ENCODE results near the gene MATN1. TPM values are rescaled to one million over a fixed set of nuclear protein-coding genes. Genes with fewer than 3 reads are reported as not detected.

Gene MATN1
- total RNA-seq, 1 experiment from 2014 or later, result 0.12 TPM

DNA sequence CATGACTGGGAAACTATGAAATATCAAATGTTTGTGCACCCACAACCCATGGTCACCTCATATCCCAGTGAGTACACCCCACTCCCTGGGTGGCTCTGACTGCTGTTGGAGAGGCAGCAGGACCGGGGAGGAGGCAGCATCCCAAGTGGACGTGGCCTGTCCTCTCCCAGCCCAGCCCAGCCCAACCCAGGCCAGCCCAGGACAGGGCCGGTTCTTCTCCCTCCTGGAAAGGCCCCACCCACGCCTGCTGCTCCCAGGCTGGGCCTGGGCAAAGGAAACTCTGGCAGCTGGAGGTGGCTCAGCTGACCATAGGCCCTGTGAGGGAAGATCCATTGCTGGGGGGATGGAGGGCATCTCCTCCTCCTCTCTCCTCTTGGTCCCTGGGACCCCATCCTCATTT is 19.1 kb downstream of the MATN1 start:
- ChIA-PET CTCF (no interaction called here), POLR2A (no interaction called here), RAD21 (ENCODE audit: low non-redundant PET in 1 of 2, low total read pairs in 2 of 2, uncharacterized antibody in 2 of 2, unreplicated experiment in 2 of 2) (no interaction called here)
- no peaks in the 10 kb centered on the region for H3K9me3 ChIP-seq (ENCODE audit: control insufficient read depth in 1 of 2, insufficient read depth in 1 of 2, low read depth in 1 of 2, low read length in 2 of 2)
- no peak overlapping the region for H3K4me3 ChIP-seq (replicated peaks in 1 of 2; ENCODE audit: low read depth in 1 of 2, low read length in 2 of 2)
- no peak overlapping the region for H3K27ac ChIP-seq (ENCODE audit: low read depth, low read length)
- intact Hi-C loops (cut with micrococcal nuclease), result loop anchor here (10.0 kb wide), 2 partner anchors 269 to 909 kb away; no protein-coding TSS in a partner anchor
- H3K36me3 ChIP-seq (ENCODE audit: control insufficient read depth in 1 of 2, insufficient read depth in 2 of 2, low read length in 2 of 2), result no peaks in the 10 kb centered on the region
- TF ChIP-seq, protein P1, sequence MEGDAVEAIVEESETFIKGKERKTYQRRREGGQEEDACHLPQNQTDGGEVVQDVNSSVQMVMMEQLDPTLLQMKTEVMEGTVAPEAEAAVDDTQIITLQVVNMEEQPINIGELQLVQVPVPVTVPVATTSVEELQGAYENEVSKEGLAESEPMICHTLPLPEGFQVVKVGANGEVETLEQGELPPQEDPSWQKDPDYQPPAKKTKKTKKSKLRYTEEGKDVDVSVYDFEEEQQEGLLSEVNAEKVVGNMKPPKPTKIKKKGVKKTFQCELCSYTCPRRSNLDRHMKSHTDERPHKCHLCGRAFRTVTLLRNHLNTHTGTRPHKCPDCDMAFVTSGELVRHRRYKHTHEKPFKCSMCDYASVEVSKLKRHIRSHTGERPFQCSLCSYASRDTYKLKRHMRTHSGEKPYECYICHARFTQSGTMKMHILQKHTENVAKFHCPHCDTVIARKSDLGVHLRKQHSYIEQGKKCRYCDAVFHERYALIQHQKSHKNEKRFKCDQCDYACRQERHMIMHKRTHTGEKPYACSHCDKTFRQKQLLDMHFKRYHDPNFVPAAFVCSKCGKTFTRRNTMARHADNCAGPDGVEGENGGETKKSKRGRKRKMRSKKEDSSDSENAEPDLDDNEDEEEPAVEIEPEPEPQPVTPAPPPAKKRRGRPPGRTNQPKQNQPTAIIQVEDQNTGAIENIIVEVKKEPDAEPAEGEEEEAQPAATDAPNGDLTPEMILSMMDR (IDR thresholded peaks at IDR 0.05 in 2 of 3, conservative IDR thresholded peaks at IDR 0.05 in 1 of 3; ENCODE audit: borderline replicate concordance in 1 of 3, insufficient read depth in 1 of 3, low read depth in 2 of 3, low read length in 2 of 3), result no peak
- no peak for TF ChIP-seq EGR1 (IDR thresholded peaks at IDR 0.05; ENCODE audit: low read depth)
- TF ChIP-seq SP1 (IDR thresholded peaks at IDR 0.05; ENCODE audit: low read depth), result no peak
- TF ChIP-seq ELF1 (IDR thresholded peaks at IDR 0.05; ENCODE audit: borderline replicate concordance, low read depth), result no peak
- TF ChIP-seq POLR2A (IDR thresholded peaks at IDR 0.05; ENCODE audit: borderline replicate concordance, extremely low read depth, insufficient read depth, insufficient read length), result no peak
- H3K79me2 ChIP-seq (ENCODE audit: insufficient read depth, low read length), result no peaks in the 10 kb centered on the region
- BruUV-seq (replicated peaks), result no TSS peak
- no peaks in the 10 kb centered on the region for H3K9me2 ChIP-seq (ENCODE audit: insufficient read depth)
- H4K20me1 ChIP-seq (ENCODE audit: insufficient read depth), result no peaks in the 10 kb centered on the region
- no peak overlapping the region for H3K9ac ChIP-seq (ENCODE audit: low read length)
- no peak for DNase-seq (ENCODE audit: low read depth, low spot score)
- ATAC-seq, result no peak
- no peak overlapping the region for H3K4me2 ChIP-seq (ENCODE audit: low read length)
- no peaks in the 10 kb centered on the region for H3K27me3 ChIP-seq (ENCODE audit: insufficient read depth, low read length)
- H3K4me1 ChIP-seq (ENCODE audit: control insufficient read depth in 1 of 2, insufficient read depth in 2 of 2, low read length in 2 of 2), result peaks cover 3 to 27% of the 10 kb centered on the region in 2 experiments; a peak in 3 of 4 replicates
- H2AFZ ChIP-seq (ENCODE audit: low read depth, low read length, poor library complexity, severe bottlenecking), result no peak overlapping the region

DNA sequence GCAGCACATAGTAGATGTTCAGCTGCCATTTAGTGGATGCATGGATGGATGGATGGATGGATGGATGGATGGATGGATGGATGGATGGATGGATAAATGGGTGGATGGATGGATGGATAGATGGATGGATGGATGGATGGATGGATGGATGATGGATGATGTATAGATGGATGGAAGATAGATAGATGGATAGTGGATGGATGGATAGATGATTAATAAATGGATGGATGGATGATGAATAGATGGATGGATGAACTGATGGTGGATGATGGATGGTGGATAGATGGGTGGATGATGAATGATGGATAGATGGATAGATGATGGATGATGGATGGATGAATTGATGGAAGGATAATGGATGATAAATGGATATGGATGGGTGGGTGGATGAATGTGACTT is 20.6 kb downstream of the MATN1 start:
- TF ChIP-seq EGR1 (IDR thresholded peaks at IDR 0.05; ENCODE audit: low read depth) (no peak), SIN3A (IDR thresholded peaks at IDR 0.05; ENCODE audit: low read depth) (no peak), ELF1 (IDR thresholded peaks at IDR 0.05; ENCODE audit: borderline replicate concordance, low read depth) (no peak), FOSL1 (IDR thresholded peaks at IDR 0.05; ENCODE audit: low read depth) (no peak), EZH2phosphoT487 (IDR thresholded peaks at IDR 0.05; ENCODE audit: borderline replicate concordance) (no peak), SRF (IDR thresholded peaks at IDR 0.05; ENCODE audit: low read depth) (no peak), EZH2 (IDR thresholded peaks at IDR 0.05) (no peak), ZFX (IDR thresholded peaks at IDR 0.05) (no peak), CBX3 (IDR thresholded peaks at IDR 0.05; ENCODE audit: low read depth) (no peak), ZNF274 (IDR thresholded peaks at IDR 0.05; ENCODE audit: low read depth, low read length) (no peak)
- TF ChIP-seq, protein P2, sequence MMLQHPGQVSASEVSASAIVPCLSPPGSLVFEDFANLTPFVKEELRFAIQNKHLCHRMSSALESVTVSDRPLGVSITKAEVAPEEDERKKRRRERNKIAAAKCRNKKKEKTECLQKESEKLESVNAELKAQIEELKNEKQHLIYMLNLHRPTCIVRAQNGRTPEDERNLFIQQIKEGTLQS (IDR thresholded peaks at IDR 0.05), result no peak
- H3K4me2 ChIP-seq (ENCODE audit: low read length), result no peak overlapping the region
- RAD21 ChIA-PET (ENCODE audit: low non-redundant PET in 1 of 2, low total read pairs in 2 of 2, uncharacterized antibody in 2 of 2, unreplicated experiment in 2 of 2), result no interaction called here
- intact Hi-C loops (cut with micrococcal nuclease), result loop anchor here (10.0 kb wide), 2 partner anchors 268 to 908 kb away; no protein-coding TSS in a partner anchor
- DNase-seq (ENCODE audit: low read depth, low spot score) (no peak), ATAC-seq (no peak)
- H3K4me1 ChIP-seq (ENCODE audit: control insufficient read depth in 1 of 2, insufficient read depth in 2 of 2, low read length in 2 of 2), result peaks cover 3 to 30% of the 10 kb centered on the region in 2 experiments; a peak in 3 of 4 replicates
- no peaks in the 10 kb centered on the region for H3K27me3 ChIP-seq (ENCODE audit: insufficient read depth, low read length)
- no peak overlapping the region for H2AFZ ChIP-seq (ENCODE audit: low read depth, low read length, poor library complexity, severe bottlenecking)
- H3K4me3 ChIP-seq (replicated peaks in 1 of 2; ENCODE audit: low read depth in 1 of 2, low read length in 2 of 2), result no peak overlapping the region
- POLR2A ChIA-PET, result no interaction called here
- H4K20me1 ChIP-seq (ENCODE audit: insufficient read depth), result no peaks in the 10 kb centered on the region
- no peaks in the 10 kb centered on the region for H3K36me3 ChIP-seq (ENCODE audit: control insufficient read depth in 1 of 2, insufficient read depth in 2 of 2, low read length in 2 of 2)
- H3K27ac ChIP-seq (ENCODE audit: low read depth, low read length), result no peak overlapping the region
- no peak overlapping the region for H3K9ac ChIP-seq (ENCODE audit: low read length)
- CTCF ChIA-PET, result no interaction called here
- H3K9me2 ChIP-seq (ENCODE audit: insufficient read depth), result no peaks in the 10 kb centered on the region
- BruUV-seq (replicated peaks), result no TSS peak
- no peaks in the 10 kb centered on the region for H3K79me2 ChIP-seq (ENCODE audit: insufficient read depth, low read length)
- no peaks in the 10 kb centered on the region for H3K9me3 ChIP-seq (ENCODE audit: control insufficient read depth in 1 of 2, insufficient read depth in 1 of 2, low read depth in 1 of 2, low read length in 2 of 2)
